BJ (cell line): Measurements from ENCODE around the gene ABCA7. TPM values are rescaled to one million over a fixed set of nuclear protein-coding genes. Genes with fewer than 3 reads are reported as not detected.

Source experiments
- CTCF ChIA-PET: fragments of 350-600 bp; formaldehyde crosslinking; extraction: SDS; loops from one replicate; lab custom pipeline; 2021; ENCODE audit warnings: antibody characterized with exemption, inconsistent platforms; lab: Yijun Ruan, JAX
- POLR2A ChIA-PET: fragments of 300-600 bp; sonication (Branson Sonifier 250); formaldehyde crosslinking; extraction: SDS; loops from one replicate; lab custom pipeline; 2021; ENCODE audit warnings: antibody characterized with exemption; lab: Charles Lee
- DNase-seq: peaks from one replicate; pipeline ENCODE4 v3.0.0-alpha.2; 2011; ENCODE audit warnings: low read depth
- H3K27me3 ChIP-seq: 2 replicates; pipeline ENCODE4 v1.6.0; 2011; ENCODE audit warnings: low read length; ENCODE audit not compliant: control insufficient read depth, insufficient read depth
- H3K36me3 ChIP-seq: 2 replicates; pipeline ENCODE4 v1.5.1; 2011; ENCODE audit warnings: low read length; ENCODE audit not compliant: control insufficient read depth, insufficient read depth
- H3K4me3 ChIP-seq: 2 replicates; pipeline ENCODE4 v1.5.1; 2011; ENCODE audit warnings: low read depth, mild to moderate bottlenecking, control low read depth, low read length
- polyA plus RNA-seq: library from polyadenylated mRNA; depleted of rRNA; stranded (reverse); fragments of >200 nt; gene quantifications from 2 replicates; pipeline ENCODE4 v1.2.3, GENCODE V29; 2011
- TF ChIP-seq, protein P1 (sequence below): IDR thresholded peaks from 2 replicates; pipeline ENCODE4 v1.5.1; 2011; ENCODE audit warnings: low read depth, mild to moderate bottlenecking, control low read depth, inconsistent platforms, low read length, moderate library complexity; ENCODE audit not compliant: insufficient read depth

ABCA7 gene
- polyA plus RNA-seq, 1 experiment = 1.9 TPM

DNA sequence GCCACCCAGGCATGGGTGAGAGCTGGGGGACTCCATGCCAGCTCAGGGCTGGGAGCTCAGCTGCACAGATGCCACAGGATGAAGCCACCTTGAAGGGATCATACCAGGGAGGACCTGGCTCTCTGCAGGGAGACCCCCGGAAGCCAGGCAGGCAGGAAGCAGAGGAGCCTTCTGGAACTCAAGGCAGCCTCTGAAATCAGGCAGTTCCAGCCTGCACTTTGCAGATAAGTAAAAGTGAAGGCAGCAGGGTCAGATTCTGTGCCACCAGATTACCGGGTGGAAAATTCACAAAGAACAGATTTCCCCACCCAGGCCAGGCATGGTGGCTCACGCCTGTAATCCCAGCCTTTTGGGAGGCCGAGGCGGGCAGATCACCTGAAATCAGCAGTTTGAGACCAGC is 21.5 kb upstream of the ABCA7 start:
- Histone ChIP-seq H3K4me3 (no peak overlapping the region), H3K27me3 (no peaks in the 10 kb centered on the region), H3K36me3 (peaks cover 8% of the 10 kb centered on the region)
- POLR2A ChIA-PET = no interaction called here
- DNase-seq = no peak
- TF ChIP-seq, protein P1, sequence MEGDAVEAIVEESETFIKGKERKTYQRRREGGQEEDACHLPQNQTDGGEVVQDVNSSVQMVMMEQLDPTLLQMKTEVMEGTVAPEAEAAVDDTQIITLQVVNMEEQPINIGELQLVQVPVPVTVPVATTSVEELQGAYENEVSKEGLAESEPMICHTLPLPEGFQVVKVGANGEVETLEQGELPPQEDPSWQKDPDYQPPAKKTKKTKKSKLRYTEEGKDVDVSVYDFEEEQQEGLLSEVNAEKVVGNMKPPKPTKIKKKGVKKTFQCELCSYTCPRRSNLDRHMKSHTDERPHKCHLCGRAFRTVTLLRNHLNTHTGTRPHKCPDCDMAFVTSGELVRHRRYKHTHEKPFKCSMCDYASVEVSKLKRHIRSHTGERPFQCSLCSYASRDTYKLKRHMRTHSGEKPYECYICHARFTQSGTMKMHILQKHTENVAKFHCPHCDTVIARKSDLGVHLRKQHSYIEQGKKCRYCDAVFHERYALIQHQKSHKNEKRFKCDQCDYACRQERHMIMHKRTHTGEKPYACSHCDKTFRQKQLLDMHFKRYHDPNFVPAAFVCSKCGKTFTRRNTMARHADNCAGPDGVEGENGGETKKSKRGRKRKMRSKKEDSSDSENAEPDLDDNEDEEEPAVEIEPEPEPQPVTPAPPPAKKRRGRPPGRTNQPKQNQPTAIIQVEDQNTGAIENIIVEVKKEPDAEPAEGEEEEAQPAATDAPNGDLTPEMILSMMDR = no peak
- CTCF ChIA-PET = interaction anchor here (0.6 to 1.4 kb wide), 3 partner anchors 35 to 226 kb away, joined by 3 read pairs; partner anchors contain the start of gene WDR18

DNA sequence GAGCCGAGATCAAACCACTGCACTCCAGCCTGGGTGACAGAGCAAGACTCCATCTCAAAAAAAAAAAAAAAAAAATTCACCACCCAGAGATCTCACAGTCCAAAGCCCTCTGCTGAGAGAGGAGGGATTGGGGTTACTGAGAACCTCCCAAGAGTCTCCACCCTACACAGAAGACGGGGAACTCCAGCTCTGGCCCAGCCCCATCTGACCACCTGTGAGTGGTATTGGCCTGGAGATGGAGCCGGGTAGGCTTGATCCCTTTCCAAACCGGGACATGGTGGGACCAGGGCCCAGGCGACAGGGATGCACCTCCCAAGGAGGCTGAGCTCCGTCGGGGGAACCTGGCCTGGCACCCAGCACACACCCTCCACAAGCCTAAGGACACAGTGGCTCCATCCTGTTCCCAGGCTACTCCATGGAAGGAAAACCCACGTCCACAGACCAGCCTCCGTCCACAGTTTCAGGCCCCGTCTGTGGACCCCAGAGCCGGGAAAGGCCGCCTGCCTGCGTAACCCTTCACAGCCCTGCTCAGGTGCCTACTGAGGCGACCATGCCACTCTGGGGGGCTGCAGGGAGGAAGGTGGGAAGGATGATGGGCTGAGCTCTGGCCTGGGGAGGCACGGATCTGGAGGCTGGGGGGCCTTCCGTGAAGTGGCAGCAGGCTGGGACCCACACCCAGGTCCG is 20.8 kb upstream of the ABCA7 start:
- H3K27me3 ChIP-seq = no peaks in the 10 kb centered on the region
- ChIA-PET CTCF (interaction anchor here (0.6 to 1.4 kb wide), 5 partner anchors 18 to 225 kb away, joined by 3 to 4 read pairs (median 3); partner anchors contain the start of gene WDR18), POLR2A (no interaction called here)
- TF ChIP-seq, protein P1 = no peak
- DNase-seq = no peak
- peak overlapping the region; percentile 97 for H3K4me3 ChIP-seq
- peaks cover 3% of the 10 kb centered on the region for H3K36me3 ChIP-seq

DNA sequence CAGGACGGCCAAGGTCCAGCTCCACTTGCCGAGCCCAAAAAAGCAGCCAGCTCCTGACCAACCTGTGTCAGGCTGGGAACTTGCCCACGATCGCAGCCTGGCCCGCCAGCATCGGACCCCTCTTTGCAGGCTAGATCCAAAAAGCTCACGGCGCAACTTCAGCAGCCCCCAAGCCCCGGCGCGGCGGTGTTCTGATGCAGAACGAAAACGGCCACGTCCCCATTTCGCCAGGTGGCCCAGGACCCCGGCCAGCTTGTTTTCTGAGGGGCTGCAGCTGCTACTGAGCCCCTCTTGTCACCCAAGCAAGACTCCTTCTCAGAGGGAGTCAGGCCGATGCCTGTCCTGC is 20.3 kb upstream of the ABCA7 start:
- POLR2A ChIA-PET = no interaction called here
- Histone ChIP-seq H3K27me3 (no peaks in the 10 kb centered on the region), H3K4me3 (peak overlapping the region; percentile 97), H3K36me3 (peaks cover 3% of the 10 kb centered on the region)
- CTCF ChIA-PET = interaction anchor here (0.7 to 1.4 kb wide), 4 partner anchors 18 to 225 kb away, joined by 3 to 4 read pairs (median 4); partner anchors contain the start of gene WDR18
- TF ChIP-seq, protein P1 = no peak
- DNase-seq = no peak

DNA sequence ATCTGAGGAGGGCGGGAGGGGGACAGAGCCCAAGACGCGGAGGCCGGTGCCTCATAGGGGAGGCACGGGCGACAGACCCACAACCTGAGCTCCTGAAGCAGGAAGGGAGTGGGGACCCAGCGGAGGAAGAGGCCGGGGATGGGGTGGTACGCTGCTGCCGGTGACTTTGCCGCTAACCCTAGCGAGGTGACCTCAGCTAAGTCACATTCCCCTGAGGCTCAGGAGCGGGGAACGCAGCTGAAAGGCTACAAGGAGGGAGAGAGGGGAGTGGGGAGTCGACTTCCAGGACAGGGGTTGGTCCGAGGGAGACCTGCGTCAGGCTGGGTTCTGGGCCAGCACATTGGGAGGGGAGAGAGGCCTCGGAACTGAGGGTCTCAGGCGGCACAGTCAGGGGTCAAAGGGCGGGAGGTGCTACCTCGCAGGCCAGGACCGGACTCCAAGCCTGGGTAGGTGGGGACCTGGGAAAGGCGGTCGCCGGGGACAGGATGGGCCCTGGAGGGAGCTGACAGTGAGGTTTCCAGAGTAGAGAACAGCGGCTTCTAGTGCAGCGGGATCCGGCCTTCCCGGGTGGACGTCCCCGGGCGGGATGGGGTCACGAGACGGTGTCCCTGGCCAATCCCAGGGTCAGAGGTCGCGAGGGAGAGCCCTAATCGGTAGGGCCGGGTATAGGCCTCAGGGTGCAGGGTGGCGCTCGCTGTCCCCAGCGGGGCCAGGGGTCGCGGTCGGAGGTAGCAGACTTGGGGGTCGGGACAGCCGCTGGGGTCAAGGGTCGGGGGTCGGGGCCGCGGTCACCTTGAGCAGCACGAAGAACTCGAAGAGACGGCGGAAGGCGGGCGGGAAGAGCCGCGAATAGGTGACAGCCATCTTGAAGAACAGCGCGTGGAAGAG is 19.7 kb upstream of the ABCA7 start:
- TF ChIP-seq, protein P1 = no peak
- POLR2A ChIA-PET = interaction anchor here (0.6 kb wide), 1 partner anchor 246 kb away, joined by 5 read pairs; no protein-coding TSS in a partner anchor
- Histone ChIP-seq H3K36me3 (no peaks in the 10 kb centered on the region; the same call in 1 of the 2 replicates), H3K27me3 (no peaks in the 10 kb centered on the region), H3K4me3 (peak overlapping the region; percentile 97)
- CTCF ChIA-PET = interaction anchor here (0.7 to 1.2 kb wide), 3 partner anchors 17 to 224 kb away, joined by 3 to 4 read pairs (median 4); no protein-coding TSS in a partner anchor
- no peak for DNase-seq
